GM21360 (cell line): ENCODE data around the gene FAM83E.
"Not testable (repeated sequence)": the region's sequence is repeated elsewhere in the genome, so short reads cannot be mapped to it uniquely, and the experiment has no call there.

ENCODE experiments used
- ATAC-seq: cut with Tn5 transposase; IDR thresholded peaks from one replicate; pipeline ENCODE4 v1.9.1; 2021; ENCODE audit warnings: mild to moderate bottlenecking, moderate library complexity; ENCODE audit not compliant: unreplicated experiment

Gene FAM83E

DNA sequence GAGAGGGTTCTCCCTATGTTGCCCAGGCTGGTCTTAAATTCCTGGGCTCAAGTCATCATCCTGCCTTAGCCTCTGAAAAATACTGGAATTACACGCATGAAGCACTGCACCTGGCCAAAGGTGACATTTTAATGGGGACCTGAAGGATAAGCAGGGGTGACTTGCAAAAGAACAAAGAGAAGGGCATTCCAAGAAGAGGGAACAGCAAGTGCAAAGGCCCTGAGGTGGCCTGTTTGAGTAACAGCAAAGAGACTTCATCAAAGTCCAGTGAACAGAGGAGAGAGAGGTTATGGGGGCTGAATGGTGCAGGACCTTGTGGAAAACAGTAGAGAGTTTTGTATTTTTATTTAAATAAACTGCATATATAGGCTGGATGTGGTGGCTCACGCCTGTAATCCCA lies 27.0 kb upstream of the FAM83E start:
- ATAC-seq, result no peak

DNA sequence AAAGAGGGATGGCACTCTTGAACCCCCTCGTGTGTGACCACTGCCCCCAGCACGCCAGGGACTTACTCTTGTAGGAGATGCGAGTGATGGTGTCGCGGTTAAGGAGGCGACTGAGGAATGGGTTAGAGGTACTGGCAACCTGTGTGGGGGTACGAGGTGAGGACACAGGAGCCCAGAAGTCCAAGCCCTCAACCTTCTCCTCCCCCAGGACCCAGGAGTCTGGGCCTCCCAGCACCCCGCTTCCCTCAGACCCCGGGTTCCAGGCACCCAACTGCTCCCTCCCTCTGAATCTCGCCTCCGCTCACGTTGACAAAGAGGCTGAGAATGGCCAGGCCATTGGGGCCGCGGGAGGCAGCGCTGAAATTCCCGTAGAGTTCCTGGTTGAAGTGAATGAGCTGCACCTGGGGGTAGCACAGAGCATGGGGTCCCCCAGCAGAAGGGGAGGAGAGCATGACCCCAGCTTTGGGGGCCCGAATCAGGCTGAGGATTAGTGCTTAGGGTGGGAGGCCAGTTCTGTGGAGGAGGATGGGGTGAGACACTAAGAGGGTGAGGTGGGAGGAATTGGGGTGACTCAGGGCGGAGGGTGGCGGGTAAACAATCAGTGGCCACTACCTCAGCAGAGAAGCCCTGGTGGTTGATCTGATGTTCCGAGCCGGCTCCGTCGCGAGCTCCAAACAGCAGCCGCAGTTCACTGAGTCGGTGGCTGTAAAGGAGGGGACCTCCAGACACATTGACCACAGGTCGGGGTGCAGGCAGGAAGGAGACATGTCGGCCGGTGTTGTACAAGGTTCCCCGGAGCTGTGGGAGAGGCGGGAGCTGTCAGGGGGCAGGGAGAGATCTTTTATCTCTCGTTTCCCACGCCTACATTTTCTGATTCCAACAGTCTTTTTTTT lies 24.9 kb upstream of the FAM83E start:
- ATAC-seq, result no peak

DNA sequence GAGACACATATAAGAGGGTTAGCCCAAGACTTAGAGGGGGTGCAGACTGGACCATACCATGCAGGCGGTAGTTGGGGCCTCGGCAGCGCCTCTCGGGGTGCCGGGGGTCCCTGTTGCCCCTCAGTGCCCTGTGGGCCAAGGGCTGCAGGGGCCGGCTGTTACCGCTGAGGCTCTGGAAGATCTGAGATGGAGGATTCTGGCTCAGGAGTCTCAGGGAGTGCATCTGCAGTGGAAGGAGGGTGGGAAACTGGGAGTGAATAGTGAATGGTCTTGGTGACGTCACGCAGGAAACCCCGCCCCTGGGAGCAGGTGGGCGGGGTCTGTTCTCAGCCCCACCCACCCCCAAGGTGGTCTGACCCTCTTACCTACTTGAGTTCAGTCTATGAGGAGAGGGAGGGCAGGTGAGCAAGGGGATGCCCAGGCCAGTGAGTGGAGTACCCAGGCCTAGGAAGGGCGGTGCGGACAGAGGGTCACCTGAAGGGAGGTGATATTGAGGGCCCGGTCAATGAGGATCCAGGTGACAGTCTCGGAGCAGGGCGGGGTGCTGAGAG lies 24.0 kb upstream of the FAM83E start:
- ATAC-seq, result no peak

DNA sequence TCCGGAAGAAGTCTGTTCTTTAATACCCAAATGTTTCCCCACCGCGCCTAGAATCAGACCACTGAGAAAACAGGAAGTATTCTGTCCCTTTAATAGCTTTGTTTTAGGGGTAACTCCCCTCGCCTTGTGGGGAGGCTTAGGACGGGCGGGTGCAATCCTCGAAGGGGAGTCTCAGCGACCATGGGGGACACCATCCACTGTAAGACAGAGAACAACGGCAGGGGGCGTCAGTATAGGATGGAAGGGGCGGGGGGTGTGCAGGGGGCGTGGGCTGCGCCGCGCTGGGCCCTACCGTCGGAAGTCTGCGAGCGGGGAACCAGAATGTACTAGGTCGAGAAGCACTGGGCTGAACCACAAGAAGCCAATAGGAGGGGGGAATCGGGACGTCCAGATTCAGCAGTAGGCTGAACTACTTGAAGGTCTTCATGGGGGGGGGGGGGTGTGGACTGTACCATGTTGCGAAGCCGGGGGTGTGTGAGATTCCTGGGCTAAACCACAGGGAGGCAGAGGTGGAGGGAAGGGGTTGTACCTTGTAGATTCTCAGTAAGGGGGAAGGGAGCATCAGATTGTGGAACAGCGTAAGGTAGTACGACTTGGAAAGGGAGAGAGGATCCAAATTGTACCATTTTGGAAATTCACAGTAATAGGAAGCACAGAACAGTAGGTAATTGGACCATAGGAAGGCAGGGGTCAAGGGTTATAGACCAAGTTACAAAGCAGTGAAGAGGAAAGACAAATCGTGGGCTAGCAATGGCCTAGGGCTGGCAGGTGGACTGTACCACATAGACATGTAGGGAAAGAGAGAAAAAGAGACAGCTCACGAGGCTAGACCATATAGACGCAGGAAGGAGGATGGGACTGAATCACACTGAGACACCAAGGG lies 23.3 kb upstream of the FAM83E start:
- ATAC-seq, result no peak

DNA sequence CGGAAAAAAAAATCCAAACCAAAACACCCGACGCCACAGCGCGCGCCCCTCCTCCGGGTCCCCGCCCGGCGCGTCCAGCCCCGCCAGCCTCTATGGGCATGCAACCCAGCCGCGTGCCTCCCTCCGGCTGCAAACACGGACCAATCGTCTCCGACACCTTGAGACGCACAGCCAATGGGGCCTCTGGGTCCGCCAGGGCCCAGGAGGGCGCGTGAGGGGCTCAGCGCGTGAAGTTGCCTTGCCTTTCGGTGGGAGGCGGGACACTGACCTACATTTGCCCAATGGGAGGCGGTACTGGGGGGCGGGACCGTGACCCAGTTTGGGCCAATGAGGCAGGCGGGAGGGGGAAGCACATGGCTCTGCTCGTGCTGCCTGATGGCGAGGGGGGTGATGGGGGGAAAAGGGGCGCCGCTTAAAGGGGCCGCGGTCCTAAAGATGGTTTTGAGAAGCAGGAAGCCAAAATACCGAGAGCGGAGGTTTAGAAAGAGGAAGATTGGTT lies 22.6 kb upstream of the FAM83E start:
- peak; percentile 65 for ATAC-seq

DNA sequence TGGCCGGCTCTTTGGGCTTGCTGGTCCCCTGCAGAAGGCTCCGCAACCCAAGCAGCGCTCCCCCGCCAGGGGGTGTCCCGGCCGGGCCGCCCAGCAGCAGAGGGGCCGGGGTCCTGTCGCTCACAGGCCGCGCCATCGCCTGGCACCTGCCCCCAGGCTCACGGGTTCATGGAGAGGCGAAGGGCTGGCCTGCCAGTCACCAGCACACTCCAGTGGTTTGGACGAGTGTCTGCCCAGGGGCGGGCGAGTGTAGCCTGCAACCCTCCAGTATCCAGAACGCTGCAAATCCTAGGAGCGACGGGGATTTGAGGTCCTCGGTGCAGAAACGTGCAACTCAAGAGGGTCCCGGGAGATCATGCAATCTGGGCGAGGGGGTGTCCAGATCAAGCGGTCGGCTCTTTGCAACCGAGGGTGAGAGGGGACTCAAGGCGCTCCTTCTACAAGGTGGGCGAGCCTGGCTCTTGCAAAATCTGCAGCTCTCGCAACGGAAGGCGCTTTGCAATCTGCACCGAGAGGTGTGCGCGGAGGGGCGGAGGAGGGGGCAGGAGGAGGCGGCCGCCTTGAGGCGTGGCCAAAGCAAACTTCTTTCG lies 22.1 kb upstream of the FAM83E start, which contains the start of gene DBP:
TSS of gene DBP (minus strand) at position 521 of the 590 bp plus-strand sequence. CDS start at position 136, 385 bp downstream.
- no peak for ATAC-seq

DNA sequence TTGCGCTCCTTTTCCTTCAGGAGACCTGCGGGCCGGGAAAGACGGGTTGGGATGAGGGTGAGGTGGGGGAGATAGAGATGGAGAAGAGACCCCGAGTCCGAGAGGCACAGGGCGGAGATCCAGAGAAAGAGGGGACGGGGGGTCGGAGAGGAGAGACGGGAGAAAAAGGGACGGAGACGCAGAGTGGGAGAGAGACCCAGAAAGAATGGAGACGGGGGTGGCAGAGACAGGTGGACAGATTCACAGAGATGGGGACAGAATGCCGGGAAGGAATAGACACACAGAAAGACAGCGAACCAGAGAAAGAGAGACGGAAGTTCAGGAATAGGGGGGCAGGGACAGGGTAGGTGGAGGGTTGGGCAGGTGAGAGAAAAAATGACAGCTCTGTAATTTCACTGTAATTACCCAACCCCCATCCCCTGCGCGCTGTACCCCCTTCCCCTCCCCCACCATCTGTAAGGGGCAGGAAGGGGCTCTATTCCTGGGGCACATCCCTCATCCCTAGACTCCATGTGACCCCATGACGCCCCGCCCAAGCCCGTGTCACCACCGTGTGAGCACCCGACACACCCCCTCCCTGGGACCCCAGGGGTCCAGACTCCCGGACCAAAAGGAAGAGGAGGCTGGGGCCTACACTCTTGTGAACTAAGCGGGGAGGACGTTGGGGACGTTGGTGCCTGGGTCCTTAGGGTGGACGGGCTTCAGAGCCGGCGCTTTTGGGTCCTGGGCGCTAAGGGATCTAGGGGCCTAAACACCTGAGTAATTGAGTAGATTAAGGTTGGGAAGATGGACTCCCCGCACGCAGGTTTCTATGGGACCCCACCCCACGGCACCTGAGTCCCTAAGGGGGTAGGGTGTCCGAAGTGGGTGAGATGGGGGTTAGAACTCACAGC lies 21.3 kb upstream of the FAM83E start:
- no peak for ATAC-seq

DNA sequence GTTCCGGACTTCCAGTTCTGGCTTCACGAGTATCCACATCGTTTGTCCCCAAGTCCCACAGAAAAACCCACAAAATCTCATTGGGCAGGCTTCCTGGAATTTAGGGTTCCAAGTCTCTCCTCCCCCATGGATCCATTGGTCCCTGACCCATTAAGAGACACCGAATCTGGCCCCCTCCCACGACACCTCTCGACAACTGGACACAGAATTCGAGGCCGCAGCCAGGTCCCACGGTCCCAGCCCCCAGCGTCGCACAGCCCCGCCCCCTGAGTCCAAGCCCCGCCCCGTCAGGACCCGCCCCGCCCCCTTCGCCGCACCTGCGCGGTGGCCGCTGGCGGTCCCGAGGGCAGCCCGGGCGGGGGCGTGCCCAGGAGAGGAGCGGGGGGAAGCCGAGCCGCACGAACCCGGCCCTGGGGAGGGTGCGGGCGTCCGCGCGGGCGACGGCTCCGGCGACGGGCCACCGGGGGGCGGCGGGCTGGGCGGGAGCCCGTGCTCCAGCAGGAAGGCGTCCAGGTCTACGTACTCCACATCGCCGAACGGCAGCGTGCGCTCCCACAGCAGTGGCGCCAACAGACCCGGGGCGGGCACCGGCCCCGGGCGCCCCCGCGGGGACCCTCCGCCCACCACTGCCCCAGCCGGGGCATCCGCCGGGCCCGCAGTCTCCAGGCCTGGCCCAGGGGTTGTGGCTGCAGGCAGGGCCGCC lies 20.5 kb upstream of the FAM83E start:
- no peak for ATAC-seq

DNA sequence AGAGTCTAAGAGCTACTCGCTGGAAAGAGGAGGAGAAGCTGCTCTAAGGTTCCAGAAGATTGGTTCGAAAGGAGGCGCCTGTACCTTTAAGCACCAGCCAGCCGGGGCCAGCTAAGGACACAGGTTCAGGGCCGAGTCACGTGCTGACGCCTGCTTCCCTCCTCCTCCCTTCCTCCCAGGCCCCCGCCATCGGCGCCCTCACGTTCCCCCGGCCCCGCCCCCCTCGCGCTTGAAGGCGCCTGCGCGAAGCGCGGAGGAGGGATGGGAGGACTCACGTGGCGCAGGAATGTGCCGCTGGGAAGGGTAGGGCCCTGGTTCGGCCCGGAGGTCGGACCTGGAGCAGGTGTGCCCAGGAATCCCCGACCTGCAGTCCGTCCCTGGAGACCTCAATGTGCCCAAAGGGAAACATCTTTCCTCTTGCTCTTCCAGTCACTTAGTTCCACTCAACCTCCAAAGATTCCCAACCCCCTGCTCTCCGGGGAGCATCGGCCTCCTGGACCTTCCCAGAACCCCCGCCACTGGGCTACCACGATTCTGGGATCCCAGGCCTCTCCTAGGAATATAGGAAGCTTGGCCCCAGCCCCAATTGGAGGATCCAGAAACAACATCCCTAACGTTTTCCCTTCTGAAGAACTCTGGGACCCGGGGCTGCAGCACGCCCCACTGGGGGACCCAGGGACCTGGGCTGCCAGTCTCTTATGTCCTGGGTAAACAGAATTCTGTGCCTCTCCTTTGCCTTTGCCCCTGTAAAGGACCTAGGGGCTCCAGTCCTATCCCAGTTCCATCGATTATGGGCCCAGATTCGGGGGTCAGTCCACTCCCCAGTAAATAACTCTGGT lies 19.8 kb upstream of the FAM83E start:
- ATAC-seq, result no peak

DNA sequence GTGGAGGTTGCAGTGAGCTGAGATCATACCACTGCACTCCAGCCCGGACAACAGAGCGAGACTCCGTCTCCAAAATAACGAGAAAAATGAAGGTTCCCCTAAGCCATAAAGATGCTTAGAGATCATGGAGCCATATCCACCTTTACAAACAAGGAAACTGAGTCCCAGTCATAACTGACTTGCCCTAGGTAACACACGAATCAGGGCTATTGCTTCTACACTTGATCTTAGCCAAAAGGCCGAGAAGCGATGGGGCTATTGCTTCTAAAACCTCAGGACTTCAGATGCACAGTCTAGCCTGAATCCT lies 19.1 kb upstream of the FAM83E start:
- no peak for ATAC-seq

DNA sequence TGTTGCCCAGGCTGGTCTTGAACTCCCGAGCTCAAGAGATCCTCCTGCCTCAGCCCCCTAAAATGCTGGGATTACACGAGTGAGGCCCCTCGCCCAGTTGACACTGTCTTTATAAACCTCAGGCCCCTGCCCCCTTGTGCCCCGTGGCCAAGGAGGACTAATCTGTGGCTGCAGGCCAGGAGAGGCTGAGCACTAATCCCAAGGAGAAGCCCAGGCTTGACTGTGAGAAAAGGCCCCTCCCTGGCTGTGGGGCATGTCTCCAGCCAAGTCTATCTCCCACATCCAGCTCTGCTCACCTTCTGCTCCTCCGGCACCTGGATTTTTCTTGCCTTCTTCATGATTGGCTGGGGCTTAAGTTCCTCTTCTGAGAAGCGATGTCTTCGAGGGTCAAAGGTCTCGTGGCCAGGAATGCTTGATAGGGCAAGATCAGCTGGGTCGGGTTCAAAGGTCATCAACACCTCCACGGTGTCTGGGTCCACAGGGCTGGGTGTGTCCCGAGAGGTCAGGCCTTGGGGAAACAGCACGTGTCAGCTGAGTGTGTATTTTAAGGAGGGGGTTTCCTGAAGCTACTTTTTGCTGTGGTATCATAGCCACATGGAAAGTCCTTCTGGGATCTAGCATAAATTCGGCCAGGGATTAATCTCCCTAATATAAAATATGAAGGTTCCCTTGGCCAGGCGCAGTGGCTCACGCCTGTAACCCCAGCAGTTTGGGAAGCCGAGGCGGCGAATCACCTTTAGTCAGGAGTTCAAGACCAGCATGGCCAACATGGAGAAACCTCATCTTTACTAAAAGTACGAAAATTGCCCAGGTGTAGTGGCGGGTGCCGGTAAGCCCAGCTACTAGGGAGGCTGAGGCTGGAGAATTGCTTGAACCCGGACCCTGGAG lies 18.5 kb upstream of the FAM83E start:
- ATAC-seq, result no peak

DNA sequence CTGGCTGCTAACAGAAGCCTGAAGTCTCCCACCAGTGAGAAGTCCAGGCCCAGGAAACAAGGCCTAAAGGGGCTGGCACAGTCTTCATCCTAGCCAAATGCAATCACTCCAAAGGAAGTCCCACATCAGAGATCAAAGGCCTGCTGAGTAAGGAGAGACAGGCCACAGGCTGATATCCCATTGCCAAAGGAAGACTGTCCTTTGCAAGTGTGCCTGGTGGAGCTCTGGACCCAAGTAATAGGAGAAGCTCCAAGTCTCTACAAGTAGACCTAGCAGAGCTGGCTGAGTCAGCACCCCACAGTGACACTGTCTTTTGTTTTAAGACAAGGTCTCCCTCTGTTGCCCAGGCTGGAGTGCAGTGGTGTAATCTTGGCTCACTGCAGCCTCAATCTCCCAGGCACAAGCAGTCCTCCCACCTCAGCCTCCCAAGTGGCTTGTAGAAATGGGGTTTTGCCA lies 17.8 kb upstream of the FAM83E start:
- no peak for ATAC-seq

DNA sequence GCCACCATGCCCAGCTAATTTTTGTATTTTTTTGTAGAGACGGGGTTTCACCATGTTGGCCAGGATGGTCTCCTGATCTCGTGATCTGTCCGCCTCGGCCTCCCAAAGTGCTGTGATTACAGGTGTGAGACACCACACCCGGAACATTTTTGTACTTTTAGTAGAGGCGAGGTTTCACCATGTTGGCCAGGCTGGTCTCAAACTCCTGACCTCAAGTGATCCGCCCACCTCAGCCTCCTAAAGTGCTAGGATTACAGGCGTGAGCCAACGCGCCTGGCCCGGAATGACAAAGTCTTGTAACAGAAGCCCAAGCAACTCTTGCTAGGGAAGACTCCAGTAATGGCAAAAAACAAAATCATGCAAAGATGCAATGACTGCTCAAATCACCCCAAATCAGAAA lies 17.4 kb upstream of the FAM83E start:
- ATAC-seq, result not testable (repeated sequence)

DNA sequence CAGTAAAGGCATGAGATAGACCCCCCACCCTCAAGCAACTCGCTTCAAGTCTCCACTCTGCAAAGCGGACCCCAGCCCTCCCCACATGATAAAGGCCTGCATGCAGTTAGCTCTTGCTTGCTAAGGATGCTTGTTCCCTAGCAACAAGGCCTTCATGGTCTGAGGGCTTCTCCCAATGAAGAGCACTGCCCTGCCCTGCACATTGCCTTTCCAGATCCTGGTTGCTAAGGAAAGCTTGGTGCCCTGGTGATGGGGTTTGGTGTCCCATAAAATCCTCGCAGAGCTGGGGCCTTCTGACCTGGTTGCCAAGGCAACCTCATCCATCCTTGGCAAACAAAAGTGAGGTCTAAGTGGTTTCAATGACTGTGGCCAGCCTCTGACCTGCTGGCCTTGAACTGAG lies 16.3 kb upstream of the FAM83E start:
- no peak for ATAC-seq

DNA sequence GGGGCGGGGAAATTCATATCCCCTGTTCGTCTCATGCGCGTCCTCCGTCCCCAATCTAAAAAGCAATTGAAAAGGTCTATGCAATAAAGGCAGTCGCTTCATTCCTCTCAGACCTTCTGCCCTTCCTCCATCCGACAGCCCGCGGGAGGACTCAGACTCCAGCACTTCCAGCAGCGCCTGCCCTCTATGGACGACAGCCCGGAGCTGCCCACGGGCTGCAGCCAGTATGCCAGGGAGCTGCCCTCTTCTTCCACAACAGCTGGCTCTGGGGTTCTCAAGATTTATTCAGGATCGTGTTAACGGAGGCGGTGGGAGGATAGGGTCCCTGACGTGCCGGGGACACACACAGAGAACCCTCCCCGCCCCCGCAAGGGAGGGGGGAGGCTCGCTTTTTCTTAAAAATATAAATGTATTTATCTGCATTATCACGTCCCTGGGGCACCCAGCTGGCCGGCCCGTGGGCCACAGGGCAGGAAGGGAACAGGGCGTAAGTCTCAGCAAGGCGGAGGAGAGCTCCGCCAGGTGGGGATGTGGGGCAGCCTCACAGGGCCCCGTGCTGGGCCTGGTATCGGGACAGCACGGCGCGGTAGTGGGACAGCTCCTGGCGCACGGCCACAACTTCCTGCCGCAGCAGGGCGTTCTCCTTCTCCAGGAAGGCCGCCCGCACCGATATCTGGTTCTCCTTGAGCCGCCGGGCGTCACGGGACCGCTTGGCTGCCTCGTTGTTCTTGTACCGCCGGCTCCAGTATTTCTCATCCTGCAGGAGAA lies 15.6 kb upstream of the FAM83E start:
- ATAC-seq, result no peak

DNA sequence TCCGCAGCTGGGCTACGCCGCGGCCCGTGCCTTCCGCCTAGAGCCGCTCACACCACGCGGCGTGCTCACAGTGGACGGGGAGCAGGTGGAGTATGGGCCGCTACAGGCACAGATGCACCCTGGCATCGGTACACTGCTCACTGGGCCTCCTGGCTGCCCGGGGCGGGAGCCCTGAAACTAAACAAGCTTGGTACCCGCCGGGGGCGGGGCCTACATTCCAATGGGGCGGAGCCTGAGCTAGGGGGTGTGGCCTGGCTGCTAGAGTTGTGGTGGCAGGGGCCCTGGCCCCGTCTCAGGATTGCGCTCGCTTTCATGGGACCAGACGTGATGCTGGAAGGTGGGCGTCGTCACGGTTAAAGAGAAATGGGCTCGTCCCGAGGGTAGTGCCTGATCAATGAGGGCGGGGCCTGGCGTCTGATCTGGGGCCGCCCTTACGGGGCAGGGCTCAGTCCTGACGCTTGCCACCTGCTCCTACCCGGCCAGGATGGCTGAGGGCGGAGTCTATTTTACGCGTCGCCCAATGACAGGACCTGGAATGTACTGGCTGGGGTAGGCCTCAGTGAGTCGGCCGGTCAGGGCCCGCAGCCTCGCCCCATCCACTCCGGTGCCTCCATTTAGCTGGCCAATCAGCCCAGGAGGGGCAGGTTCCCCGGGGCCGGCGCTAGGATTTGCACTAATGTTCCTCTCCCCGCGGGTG lies 14.9 kb upstream of the FAM83E start:
- no peak for ATAC-seq
